Midbrain (tissue), 1 donor: ENCODE results near the gene DYNC1I1.

Experiments used
- DNase-seq: peaks from one replicate; lab custom pipeline; 2025; lab: John Stamatoyannopoulos, UW

DYNC1I1 gene

DNA sequence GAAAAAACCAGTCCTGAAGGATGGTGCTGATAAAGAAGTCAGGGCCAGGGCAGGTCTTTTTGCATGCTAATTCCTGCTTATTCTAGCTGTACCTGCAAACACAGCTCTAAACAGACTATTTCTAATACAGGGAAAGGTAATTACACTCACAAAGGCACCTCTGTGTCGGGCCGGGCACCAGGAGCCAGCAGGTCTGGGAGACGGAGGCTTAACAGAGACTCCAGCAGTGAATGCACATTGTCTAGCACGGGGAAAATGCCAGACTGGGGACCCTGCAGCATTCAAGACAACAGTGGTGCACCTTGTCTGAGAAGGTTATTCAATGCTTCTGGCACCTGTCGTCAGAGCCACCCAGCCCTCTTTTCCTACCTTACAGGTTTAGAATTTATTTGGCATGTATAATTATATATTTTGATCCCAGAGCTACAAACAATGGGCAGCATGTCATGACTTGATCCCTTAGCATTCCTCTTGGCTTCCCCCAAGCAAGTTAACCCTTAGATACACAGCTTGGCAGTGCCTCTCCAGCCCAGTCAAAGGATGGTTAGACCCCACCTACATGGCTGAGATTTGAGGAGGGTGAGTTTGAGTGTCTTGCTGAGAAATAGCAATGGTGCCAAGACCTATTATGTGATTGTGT is 364.4 kb downstream of the DYNC1I1 start:
- no peak for DNase-seq

- DNase-seq: no peak
Measured at GRCh38 chr7:96143495-96144259, 371.3 kb downstream of the DYNC1I1 start.

GRCh38 chr7:96144260-96144526 is 371.8 kb downstream of the DYNC1I1 start:
- DNase-seq: no peak
